GM19455 (cell line): ENCODE data around the gene ABCC4.

Experiments used
- ATAC-seq: cut with Tn5 transposase; IDR thresholded peaks from one replicate; pipeline ENCODE4 v1.9.1; 2021; ENCODE audit not compliant: unreplicated experiment

Gene ABCC4

GRCh38 chr13:95261956-95262355, 39.3 kb downstream of the ABCC4 start:
- ATAC-seq: no peak

- ATAC-seq: peak; percentile 49
Observed at GRCh38 chr13:95260031-95260525, 41.2 kb downstream of the ABCC4 start.

GRCh38 chr13:95258619-95259194, 42.5 kb downstream of the ABCC4 start:
- peak; percentile 38 for ATAC-seq

- ATAC-seq: no peak
Observed at GRCh38 chr13:95258098-95258497, 43.2 kb downstream of the ABCC4 start.

DNA sequence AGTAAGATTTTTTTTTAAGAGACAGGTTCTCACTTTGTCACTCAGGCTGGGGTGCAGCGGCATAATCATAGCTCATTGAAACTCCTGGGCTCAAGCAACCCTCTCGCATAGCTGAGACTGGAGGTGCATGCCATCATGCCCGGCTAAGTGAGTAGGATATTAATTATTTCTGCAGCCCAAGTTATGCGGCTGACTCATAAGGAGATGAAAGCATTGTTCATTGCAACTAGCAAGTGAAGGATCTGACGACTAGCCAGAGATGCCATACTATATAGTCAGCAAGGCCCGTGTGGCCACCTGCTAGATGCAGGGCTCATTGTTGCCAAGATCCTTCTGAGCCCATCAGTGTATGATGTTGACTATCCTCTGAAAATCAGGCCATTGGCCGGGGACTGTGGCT, 45.2 kb downstream of the ABCC4 start:
- ATAC-seq: no peak

GRCh38 chr13:95255072-95255732, 46.0 kb downstream of the ABCC4 start:
- ATAC-seq: no peak

DNA sequence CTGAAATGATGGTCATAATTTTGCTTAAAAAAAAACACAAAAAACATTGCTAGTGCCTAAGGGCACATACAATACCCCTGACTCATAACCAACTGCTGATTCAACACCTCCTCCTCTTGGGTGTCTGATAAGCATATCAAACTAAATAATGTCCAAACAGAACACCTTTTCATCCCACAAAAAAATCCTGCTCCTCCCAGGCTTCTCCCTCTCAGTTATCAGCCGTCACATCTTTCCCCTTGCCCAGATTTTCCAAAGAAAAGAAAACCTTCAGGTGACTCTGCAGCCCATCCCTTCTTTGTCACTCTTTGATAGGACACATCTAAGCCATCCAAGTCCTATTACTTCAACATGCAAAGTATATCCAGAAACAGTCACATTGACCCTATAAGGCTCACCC, 46.9 kb downstream of the ABCC4 start:
- ATAC-seq: no peak

GRCh38 chr13:95253033-95253432, 48.2 kb downstream of the ABCC4 start:
- no peak for ATAC-seq

DNA sequence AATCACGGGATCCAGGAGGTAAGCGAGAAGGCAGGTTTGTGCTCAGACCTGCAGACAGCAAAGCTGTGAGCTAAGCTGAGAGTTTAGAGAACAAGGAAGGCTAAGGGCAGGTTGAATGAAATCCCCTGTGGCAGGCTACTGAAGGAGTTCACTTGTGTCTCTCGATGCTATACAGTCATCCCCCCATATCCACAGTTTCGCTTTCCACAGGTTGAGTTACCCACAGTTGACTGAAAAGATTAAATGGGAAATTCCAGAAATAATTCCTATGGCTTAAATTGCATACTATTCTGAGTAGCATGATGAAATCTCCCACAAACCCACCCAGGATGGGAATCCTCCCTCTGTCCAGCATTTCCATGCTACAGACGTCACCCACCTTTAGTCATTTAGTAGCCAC, 49.6 kb downstream of the ABCC4 start:
- peak; percentile 48 for ATAC-seq

DNA sequence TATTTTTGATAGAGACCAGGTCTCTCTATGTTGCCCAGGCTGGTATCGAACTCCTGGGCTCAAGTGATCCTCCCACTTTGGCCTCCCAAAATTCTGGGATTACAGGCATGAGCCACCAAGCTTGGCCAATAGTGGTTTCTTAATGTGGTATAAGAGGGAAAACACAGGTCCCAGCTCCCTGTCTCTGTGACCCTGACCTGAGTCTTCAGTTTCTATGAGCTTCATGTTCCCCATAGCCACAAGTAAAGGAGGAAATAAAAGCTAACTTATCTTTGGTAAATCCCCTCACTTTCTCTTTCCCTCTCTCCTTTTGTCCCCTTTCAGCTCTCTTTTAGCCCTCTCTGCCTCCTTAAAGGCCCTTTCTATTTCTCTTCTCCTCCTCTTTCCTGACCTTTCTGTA, 50.3 kb downstream of the ABCC4 start:
- ATAC-seq: no peak

DNA sequence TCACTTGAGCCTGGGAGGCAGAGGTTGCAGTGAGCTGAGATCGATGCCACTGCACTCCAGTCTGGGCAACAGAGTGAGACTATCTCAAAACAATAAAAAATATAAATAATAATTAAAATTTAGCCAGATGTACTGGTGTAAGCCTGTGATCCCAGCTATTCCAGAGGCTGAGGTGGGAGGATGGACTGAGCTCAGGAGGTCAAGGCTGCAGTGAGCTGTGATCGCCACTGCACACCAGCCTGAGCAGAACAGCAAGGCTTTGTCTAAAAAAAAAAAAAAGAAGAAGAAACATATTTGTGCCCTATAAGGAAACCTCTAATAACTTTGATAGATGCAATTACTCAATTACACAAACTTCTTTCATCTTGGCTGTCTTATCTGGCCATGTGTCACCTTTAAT, 52.3 kb downstream of the ABCC4 start:
- no peak for ATAC-seq

DNA sequence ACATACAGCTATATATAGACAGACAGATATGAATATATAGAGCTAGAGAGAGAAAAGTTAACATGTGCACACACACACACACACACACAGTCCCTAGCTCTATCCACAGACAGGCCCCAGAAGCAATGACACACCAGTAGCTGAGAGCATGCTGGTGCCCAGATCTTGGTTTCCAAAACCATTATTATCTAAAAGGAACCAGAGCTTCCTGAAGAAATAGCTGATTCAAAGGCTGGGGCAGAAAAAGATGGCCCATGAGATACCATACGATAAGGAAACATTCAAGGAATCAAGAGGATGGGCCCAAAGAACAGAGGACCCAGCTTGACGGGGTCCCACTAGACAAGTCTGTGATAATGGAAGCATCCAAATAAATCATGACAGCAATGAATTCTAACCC, 53.4 kb downstream of the ABCC4 start:
- ATAC-seq: no peak

DNA sequence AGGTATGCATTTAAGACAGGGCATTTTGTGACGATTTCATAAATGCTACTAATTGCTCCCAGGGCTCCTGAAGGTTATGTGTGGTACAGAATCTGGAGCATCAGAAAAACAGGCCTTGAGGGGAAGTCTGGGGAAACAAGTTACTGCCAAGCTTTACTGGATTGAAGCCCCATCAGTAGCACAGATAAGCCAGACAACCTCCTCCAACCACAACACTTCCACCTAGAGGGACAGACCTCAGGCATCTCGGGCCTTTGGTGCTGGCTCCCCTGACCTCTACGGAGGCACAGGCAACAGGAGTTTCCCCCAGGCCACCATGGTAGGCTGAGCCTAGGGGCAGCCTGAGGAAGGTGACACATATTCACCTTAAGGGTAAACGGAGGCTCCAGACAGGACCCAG, 54.1 kb downstream of the ABCC4 start:
- no peak for ATAC-seq

- no peak for ATAC-seq
Observed at GRCh38 chr13:95246292-95247082, 54.8 kb downstream of the ABCC4 start.

DNA sequence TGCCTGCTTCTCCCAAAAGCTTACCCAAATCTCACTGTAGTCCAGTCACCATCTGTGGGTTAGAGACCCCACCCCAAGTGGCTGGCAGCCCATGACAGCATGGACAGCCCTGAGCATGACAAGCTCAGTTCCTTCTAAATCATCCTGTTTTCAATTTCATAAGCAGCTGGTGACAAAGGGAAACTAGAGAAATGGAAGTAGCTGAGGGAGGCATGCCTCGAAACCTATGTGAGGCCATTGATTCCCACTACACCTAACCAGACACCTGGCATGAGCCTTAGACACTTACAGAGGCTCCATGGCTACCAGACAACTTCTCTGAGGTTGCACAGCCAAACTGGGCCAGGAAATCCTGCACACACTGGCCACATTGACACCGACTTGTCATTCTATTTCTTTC, 56.2 kb downstream of the ABCC4 start:
- ATAC-seq: no peak

- no peak for ATAC-seq
Observed at GRCh38 chr13:95243207-95243606, 58.0 kb downstream of the ABCC4 start.

- ATAC-seq: no peak
Observed at GRCh38 chr13:95241321-95241720, 59.9 kb downstream of the ABCC4 start.

DNA sequence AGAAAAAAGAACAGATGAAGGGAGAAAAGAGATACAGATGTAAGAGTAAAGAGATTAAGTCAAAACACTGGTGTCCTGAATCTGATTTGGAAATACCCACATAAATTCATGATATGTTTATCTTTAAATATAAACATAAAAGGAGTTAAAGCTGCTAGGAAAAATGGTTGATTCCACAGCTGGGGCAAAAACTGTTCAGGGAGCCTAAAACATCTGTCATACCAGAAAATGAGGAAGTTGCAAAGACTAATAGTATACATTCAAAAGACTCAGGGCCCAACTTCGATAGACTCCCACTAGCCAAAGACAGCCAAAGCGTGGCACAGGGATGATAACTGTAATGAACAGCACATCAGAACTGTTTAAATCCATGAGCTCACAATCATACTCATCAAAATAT, 62.0 kb downstream of the ABCC4 start:
- ATAC-seq: peak; percentile 67

DNA sequence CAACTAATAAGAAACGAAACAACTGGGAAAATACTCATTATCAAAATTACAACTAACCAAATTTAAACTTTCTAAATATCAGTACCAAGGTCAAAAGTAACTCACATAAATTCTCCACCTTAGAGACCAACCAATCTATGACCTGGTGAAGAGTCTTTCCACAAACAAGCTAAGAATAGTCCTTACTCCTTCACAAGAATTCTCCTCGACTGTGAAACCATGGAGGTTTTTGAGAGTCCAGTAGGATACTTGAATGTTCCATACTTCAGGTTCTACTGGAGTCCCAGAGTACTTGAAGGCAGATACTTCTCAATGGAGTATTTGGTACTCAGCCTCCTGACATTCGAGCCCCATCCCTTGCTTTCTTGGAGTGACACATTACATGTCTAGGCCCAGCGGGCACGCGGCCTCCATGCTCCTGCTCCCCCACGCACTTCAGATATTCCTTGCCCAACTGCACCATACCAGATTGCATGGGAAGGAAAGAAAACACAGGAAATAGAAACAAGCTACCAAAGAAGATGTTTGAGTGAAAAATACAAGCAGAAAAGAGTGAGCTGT, 63.9 kb downstream of the ABCC4 start:
- no peak for ATAC-seq

GRCh38 chr13:95236774-95237173, 64.5 kb downstream of the ABCC4 start:
- no peak for ATAC-seq

- no peak for ATAC-seq
Observed at GRCh38 chr13:95235974-95236373, 65.3 kb downstream of the ABCC4 start.
